ENCODE measurements around the gene CEMIP.
"Not testable (repeated sequence)": the region's sequence is repeated elsewhere in the genome, so short reads cannot be mapped to it uniquely, and the experiment has no call there.

CEMIP gene

GRCh38 chr15:80948651-80949292, 169.6 kb downstream of the CEMIP start:
- no peak for DNase-seq (ENCODE audit: extremely low read depth in 1 of 2, low read depth in 1 of 2)

- no peak for DNase-seq (ENCODE audit: extremely low read depth in 1 of 2, low read depth in 1 of 2)
Measured at GRCh38 chr15:80949756-80950155, 170.6 kb downstream of the CEMIP start.

- DNase-seq (ENCODE audit: extremely low read depth in 1 of 2, low read depth in 1 of 2) = no peak
Measured at GRCh38 chr15:80950291-80951078, 171.3 kb downstream of the CEMIP start.

- DNase-seq (ENCODE audit: extremely low read depth in 1 of 2, low read depth in 1 of 2) = no peak
Measured at GRCh38 chr15:80951941-80952340, 172.8 kb downstream of the CEMIP start.

- DNase-seq (ENCODE audit: extremely low read depth in 1 of 2, low read depth in 1 of 2) = no peak
Measured at GRCh38 chr15:80953001-80953952, 174.1 kb downstream of the CEMIP start.

GRCh38 chr15:80953953-80954778, 175.0 kb downstream of the CEMIP start:
- DNase-seq (ENCODE audit: extremely low read depth in 1 of 2, low read depth in 1 of 2) = no peak

- peak; percentile 43 to 64 for DNase-seq (ENCODE audit: extremely low read depth in 1 of 2, low read depth in 1 of 2)
Measured at GRCh38 chr15:80955571-80956452, 176.6 kb downstream of the CEMIP start.

GRCh38 chr15:80957556-80957955, 178.4 kb downstream of the CEMIP start:
- DNase-seq (ENCODE audit: extremely low read depth in 1 of 2, low read depth in 1 of 2) = no peak

GRCh38 chr15:80957976-80958375, 178.8 kb downstream of the CEMIP start:
- no peak for DNase-seq (ENCODE audit: extremely low read depth in 1 of 2, low read depth in 1 of 2)

GRCh38 chr15:80958818-80959495, 179.8 kb downstream of the CEMIP start:
- DNase-seq (ENCODE audit: extremely low read depth in 1 of 2, low read depth in 1 of 2) = no peak

- DNase-seq (ENCODE audit: extremely low read depth in 1 of 2, low read depth in 1 of 2) = not testable (repeated sequence)
Measured at GRCh38 chr15:80965454-80965853, 186.3 kb downstream of the CEMIP start.

GRCh38 chr15:80966431-80967197, 187.4 kb downstream of the CEMIP start:
- DNase-seq (ENCODE audit: extremely low read depth in 1 of 2, low read depth in 1 of 2) = no peak

GRCh38 chr15:80967451-80967850, 188.3 kb downstream of the CEMIP start:
- no peak for DNase-seq (ENCODE audit: extremely low read depth in 1 of 2, low read depth in 1 of 2)

- no peak for DNase-seq (ENCODE audit: extremely low read depth in 1 of 2, low read depth in 1 of 2)
Measured at GRCh38 chr15:80967991-80968510, 188.9 kb downstream of the CEMIP start.

GRCh38 chr15:80969316-80969715, 190.1 kb downstream of the CEMIP start:
- DNase-seq (ENCODE audit: extremely low read depth in 1 of 2, low read depth in 1 of 2) = no peak

- peak in 1 of 2 donors; percentile 19 for DNase-seq (ENCODE audit: extremely low read depth in 1 of 2, low read depth in 1 of 2)
Measured at GRCh38 chr15:80970018-80970657, 191.0 kb downstream of the CEMIP start.

GRCh38 chr15:80970658-80971057, 191.5 kb downstream of the CEMIP start:
- DNase-seq (ENCODE audit: extremely low read depth in 1 of 2, low read depth in 1 of 2) = no peak
